ENCODE measurements around the gene ALOXE3.
"Not testable (repeated sequence)": the region's sequence is repeated elsewhere in the genome, so short reads cannot be mapped to it uniquely, and the experiment has no call there.

ALOXE3 gene

DNA sequence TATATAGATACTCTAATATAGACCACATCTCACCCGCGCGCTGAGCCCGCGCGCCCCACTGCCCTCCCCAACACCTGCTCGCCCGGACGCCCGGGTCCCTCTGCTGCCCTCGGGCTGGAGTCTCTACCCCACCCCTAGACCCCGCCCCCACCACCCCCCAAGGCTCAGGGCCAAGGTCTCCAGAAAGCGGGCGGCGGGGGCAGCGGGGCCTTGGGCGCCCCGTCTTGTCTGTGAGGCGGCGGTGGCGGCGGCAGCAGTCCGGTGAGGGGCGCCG is 3.0 kb upstream of the ALOXE3 start:
- DNase-seq: no peak

DNA sequence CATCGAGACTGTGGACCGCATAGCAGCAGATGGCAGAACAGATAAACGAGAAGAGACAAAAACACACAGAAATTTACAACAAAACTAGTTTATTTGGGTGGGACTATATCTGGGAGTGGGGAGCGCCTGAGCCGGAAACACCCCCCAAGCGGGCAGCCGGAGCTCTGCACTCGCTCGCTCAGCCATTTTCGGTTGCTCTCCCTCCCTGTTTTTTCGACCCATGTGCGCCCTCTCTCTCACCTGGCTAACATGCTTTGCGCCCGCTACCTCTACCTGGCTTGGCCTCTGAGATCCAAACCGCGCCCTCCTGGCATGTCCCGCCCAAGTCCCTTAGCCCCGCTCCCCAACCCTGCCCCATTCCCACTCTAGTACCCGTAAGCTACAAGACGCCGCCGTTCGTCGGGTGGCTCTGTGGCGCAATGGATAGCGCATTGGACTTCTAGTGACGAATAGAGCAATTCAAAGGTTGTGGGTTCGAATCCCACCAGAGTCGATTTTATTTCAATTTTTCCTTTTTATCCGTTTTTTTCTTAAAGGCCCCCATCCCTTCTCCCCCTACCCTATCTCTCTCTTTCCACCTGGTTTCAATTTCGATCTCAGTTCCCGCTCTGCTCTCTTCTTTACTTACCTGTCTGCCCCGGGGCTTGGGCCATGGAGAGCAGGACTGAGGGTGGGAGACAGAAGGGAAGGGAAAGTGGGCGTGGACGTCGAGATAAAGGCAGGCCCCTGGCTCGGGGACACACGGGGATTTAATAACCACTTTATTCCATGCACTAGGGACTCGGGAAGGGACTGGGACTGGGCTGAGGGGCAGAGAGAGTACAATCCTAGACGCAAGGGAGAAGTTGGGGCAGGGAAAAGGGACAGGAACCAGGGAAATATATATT is 2.4 kb upstream of the ALOXE3 start:
- DNase-seq: no peak

DNA sequence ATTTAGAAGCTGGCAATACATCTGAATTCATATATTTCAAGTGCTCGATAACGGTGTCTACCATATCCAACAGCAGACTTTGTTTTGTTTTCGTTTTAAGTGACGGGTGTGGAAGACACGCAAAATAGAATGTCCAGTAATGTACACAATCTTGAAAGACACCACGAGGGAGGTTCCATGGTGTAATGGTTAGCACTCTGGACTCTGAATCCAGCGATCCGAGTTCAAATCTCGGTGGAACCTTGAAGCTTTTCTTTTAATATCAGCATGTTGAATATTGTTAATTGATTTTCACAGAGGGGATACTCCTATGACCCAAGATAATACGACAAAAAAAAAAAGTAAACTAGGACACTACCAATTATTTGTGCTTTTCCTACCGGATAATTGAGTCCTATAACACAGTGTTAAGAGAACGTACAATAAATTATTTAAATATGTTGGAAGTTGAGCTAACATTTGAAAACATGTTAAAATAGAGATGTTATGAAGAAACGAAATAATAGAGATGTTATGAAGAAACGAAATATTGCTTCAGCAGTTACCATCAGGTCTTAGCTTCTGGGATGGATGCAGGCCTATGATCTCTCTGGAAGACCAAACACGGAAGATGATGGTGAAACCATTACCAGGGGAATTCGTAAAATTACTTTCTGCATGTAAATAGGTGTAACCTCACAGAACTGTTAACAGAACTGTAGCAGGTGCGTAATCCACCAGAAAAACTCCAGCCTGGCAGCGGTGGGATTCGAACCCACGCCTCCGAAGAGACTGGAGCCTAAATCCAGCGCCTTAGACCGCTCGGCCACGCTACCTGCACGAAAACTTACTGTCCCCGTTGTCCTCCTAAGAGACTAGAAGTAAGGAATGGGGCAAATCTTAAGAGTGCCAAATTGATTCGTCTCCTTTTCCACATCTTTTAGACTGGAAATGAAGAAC is 1.5 kb upstream of the ALOXE3 start:
- peak; percentile 91 for DNase-seq

DNA sequence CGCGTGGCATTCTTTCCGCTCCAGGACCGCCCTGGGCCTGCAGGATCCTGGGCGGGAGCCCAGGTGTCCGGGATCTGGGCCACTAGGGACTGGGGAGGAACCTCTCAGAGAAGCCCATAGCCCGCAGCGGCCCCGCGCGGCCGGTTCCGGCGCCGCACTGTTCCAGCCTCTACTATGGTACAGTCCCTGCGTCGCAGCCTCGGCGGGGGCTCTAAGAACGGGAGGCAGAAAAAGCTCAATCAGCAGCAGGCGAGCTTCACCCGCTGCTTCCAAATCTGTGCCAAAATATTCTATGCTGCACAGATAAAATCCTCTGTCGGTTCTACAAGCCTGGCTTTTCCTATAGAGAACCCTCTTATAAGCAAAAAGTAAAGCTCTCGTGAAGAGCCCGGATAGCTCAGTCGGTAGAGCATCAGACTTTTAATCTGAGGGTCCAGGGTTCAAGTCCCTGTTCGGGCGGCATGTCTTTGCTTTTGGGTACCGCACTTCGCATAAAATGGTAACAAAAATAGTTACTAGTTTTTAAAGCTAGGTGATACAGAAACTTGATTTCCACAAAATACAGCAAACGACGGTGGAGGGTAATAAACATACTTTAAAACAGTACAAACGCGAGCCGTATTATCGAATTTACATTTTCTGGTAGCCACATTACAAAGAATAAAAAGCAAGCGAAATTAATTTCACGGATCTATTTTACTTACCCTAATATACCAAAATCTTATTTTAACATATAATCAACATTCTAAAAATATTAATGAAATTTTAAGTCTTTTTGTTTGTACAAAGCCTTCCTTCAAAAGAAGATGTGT is 661 bp upstream of the ALOXE3 start:
- peak; percentile 87 for DNase-seq

DNA sequence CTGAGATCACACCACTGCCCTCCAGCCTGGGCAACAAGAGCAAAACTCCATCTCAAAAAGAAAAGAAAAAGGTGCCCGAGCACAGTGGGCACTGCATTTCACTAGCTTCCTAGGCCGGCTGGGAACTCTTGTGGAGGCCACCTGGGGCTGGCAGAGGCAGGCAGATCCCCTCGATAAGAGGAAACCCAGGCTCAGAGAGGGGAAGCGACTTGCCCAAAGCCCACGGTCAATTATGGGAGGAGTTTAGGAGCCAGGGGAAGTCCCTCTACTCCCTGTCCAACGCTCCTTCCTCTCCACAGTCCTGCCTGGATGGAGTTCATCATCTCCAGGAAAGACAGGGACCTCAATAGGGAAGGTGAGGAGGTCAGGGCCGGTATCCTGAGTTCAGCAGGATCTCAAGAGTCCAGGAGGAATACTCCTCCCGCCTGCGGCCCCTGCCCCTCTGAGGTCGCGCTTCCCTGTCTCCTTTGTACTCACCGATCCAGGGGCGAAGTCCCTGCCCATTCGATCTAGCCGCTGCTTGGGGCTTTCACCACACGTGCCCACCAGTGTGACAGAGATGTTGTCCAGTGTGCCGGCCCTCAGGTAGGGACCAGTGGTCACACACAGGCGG is 841 bp downstream of the ALOXE3 start:
- DNase-seq: no peak

DNA sequence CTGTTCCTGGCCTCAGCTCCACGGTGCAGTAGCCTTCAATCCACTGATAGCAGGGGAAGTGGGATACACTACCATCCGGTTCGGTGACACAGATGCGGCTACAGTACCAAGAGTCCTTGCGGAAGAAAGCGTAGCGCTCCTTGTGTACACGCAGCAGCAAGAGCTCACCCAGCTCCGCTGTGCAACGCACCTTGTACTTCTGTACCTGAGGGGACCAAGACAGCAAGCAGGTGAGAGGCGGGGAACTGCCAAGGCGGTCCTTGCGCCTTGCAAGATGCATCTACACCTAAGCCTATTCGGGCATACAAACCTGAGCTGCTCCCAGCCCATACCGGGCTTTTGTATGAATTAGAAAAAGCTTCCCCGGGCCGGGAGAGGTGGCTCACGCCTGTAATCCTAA is 1.5 kb downstream of the ALOXE3 start:
- no peak for DNase-seq

DNA sequence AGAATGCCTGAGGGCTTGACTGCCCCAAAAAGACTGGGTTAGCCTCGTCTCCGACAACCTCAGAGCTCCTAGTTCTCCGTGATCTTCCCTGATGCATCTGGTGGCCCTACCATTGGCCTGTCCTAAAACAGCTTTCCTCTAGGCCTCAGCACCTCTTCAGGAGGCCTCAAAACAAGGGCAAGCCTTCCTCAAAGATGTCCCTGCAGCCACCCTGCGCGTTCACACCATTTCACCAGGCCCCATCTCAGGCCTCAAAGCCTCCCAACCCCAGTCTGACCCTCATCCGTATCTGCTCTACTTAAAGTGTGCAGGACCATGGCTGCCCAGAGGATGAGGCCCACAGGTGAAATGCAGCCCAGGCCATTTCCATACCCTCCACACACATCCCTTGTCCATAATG is 7.4 kb downstream of the ALOXE3 start:
- DNase-seq: no peak

DNA sequence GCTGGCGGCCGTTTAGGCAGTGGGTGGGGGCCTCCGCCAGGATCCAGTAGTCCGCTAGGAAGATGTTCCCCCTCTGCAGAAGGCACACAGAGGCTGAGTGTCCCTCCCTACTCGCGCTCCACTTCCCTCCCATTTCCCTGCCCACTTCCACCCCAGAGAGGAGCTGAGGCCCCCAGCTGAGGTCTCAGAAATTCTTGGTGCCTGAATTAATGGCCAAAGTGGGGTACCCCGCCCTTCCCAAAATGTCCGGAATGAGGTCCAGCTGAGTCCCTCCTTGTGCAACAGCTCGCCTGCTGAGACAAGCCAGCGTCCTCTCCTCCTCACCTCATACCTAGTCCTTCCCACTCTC is 7.9 kb downstream of the ALOXE3 start:
- DNase-seq: no peak

DNA sequence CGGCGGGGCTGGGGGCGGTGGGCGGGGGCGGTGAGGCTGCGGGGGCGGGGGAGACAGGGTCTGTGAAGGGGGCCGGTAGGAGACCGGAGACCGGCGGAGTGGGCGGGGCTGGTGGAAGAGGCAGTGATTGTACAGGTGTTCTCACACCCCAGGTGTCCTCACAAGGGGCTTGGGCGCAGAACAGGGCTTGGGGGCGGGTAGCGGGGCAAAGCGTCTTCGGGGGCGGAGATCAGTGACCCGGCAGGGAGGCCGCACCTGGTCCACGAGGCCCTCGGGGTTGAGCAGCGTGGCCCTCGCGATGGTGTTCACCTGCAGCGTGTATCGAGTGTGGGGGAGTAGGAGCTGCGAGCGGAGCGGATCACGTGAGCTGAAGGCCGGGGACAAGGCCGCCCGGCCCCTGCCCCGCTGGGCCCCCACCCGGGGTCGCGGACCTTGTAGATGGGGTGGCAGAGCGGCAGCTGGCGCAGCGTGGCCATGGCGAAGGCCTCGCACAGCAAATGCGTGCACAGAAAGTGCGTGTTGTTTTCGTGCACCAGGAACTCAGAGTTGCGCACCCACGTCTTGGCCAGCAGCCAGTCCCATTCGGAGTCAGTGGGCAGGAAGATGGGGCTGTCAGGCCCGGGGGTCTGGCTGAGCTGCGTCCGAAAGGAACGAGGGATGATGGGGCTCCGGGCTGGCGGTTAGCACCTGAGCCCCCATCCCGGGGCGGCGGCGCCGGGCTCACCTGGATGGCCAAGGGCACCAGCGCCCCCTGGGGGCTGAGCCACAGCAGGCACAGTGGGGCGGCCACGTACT is 8.5 kb downstream of the ALOXE3 start:
- DNase-seq: peak; percentile 77

DNA sequence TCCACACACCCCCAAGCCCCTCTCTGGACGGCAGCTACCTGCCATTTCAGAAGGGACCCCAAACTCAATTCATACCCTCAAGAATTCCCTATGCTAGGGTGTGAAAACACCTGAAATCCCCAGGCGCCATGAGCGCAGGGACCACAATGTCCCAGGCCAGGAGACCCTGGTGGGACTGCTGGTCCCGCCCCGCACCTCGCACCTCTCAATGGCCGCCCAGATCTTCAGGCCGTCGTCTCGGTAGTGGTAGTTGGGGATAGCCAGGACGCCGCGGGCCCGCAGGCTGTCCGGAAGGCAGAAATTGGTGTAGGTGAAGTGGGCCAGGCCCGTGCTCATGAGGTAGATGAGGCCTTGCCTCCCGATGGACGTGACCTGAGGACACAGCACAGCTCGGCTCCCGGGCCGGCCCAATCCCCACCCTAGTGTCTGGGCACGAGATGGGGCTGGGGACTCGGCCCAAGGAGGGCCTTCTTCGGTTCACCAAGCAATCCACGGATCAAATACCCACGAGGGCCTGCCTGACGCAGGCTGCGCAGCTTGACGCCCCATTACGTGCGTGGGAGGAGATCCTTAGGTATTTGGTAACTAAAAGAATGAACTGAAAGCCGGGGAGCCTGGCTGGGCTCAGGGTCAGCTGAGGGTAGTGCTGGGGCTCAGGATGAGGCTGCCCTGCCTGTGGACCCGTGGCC is 9.2 kb downstream of the ALOXE3 start:
- no peak for DNase-seq

DNA sequence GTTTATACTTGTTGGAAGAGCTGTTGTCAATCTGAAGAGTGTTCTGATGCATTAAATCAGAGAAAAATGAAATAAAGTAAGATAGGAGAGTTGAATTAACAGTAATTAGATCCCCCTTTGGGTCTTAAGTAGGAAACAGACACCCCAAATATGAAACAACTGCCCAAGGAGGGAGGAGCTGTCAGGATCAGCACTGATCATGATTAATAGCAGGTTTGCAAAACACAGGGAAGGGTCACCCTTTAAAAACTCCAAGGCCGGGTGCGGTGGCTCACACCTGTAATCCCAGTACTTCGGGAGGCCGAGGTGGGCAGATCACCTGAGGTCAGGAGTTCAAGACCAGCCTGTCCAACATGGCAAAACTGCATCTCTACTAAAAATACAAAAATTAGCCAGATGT is 11.3 kb downstream of the ALOXE3 start:
- DNase-seq: not testable (repeated sequence)

DNA sequence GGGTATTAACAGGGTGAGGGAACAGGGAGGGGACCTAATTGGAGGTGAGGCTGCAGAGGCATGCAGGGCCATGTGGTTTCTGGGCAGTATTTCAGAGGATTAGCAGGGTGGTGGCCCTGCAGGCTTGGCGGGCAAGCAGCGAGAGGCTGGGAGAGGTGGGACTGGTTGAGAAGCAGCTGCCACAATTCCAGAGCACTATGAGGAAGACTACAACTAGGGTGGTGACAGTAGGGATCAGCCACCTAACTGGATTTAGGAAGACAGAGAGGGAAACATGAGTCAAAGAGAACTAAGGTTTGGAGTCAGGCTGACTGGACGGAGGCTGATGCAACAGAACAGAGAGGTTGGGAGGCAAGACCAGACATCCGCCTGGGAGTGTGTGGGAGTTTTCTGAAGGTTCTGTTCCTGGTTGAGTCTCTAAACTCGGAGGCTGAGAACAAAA is 12.3 kb downstream of the ALOXE3 start:
- no peak for DNase-seq

DNA sequence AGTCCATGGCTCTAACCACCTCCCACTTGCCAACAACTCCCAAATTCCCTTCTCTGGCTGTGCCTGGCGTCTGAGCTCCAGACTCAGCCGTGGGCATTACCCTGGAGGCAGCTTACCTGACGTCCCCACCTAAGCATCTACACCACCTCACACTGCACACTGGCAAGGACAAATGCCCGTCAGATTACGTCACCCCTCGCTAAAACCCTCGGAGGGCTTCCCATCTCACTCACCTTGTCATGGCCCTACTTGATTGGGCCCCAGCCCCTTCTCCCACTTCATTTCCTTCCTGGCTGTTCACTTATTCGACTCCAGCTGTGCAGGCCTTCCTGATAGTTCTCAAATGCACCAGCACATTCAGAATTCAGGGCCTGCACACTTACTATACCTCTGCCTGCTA is 13.4 kb downstream of the ALOXE3 start:
- DNase-seq: no peak

DNA sequence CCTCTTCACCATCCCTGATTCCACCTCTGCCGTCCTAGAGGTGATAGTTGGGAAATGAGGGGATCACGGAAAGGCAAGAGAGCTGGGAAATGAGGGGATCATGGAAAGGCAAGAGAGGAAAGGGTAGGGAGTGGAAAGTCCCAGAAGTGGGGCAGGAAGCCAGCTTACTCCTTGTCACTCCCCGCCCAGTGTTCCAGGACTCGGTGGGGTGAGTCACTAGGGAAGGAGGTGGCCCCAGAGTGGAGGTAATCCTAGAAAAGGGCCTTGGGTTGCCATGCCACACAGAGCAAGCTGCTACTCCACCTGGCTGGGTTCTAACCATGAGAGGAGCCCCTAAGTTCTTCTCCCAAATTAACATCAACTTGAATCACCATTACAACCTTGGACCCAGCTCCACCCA is 14.8 kb downstream of the ALOXE3 start:
- DNase-seq: no peak

DNA sequence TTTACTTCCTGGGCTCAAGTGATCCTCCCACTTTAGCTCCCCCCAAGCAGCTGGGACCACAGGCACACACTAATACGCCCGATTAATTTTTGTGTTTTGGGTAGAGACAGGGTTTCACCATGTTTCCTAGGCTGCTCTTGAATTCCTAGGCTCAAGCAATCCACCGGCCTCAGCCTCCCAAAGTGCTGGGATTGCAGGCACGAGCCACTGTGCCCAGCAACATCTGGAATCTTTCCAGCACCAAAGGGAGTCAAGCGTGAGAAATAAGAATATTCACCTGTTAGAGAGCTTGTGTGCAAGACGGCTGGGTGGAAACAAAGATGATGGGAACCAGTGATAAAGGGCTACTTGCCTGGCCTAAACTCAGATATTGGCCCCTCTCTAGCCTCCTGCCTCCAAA is 16.6 kb downstream of the ALOXE3 start:
- no peak for DNase-seq

DNA sequence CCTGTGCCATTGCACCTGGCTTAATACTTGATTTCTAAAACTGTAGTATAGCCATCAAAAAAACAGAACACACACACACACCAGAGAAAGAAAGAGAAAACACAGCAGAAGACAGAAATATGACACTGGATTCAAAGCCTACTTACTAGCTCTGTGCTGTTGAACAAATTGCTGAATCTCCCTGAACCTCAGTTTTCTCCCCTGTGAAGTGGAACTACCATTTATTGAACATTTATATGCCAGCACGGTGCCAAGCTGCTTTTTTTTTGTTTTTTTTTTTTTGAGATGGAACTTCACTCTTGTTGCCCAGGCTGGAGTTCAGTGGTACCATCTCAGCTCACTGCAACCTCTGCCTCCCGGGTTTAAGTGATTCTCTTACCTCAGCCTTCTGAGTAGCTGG is 17.6 kb downstream of the ALOXE3 start:
- DNase-seq: no peak

DNA sequence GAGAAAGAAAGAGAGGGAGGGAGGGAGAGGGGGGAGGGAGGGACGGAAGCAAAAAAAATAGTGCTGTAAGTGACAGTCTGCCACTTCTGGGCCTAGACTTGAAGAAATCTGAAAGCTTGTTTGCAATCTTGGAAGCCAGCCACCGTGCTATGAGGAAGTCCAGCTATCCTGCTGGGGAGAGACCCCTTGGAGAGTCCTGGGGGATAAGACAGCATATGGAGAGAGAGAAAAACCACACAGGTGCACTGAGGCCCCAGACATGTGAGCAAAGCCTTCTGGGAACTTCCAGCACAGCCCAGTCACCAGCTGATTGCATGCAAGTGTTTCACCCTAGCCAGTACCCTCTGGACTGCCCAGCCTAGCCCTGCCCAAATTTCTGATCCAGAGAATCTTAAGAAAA is 18.2 kb downstream of the ALOXE3 start:
- no peak for DNase-seq

DNA sequence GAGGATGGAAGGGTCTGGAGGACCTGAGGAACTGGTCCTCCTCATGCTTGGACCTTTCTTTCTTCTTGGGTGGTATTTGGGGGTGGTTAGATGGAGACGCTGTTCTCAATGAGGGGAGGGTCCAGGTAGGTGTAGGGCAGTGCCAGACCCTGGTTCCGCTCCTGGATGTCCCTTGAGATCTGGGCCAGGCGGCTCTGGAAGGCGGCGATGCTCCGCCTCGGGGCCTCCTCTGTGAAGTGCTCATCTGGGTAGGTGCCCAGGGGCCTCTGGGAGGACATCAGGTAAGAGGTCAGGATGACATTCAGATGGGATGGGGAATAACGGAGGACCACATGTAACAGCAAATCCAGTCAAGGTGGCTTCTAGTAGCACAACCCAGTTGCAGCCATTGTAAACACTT is 21.8 kb downstream of the ALOXE3 start:
- no peak for DNase-seq

DNA sequence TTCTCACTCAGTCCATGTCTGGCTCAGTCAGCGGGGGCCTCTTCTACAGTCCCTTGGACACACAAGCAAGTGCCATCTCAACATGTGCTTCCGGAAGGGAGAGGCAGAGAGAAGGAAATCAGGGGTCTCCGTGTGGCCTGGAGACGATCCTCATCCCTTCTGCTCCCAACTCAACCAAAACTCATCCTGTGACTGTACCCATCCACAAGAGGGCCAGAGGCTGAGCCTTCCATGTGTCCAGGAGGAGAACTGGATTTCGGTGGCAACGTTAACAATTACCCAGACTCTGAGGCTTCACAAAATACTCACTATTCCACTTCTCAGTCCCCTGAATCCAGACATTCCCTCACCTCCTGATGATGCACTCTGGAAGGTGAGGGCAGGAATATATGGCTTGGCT is 23.0 kb downstream of the ALOXE3 start:
- DNase-seq: no peak

DNA sequence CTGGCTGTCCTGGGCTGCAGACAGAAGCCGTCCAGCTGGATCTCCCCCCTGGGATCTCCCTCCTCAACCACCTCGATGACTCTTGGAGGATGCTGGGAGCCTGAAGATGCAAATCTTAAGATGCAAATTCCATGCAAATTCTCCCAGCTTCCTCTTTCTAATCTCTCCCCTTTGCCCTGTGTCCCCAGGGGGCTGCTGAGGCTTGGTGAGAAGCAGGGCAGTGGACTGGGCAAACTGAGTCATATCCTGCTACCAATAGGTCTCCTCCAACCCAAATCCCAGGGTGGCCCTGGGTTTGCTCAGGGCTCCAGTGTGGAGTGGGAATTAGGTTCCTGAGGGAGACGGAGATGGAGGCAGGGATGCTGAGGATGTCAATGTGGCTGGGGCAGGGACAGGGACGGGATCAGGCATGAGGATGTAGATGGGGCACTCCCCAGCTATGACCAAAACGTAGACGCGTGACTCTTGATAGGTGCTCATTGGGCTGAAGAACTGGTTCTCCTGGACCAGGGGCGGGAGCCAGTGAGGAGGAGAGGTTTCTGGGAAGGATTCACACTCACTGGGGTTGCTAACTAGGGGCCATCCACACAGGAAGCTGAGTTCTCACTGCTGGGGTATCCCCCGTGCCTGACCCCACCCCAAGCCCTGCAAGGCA is 27.2 kb downstream of the ALOXE3 start:
- no peak for DNase-seq

DNA sequence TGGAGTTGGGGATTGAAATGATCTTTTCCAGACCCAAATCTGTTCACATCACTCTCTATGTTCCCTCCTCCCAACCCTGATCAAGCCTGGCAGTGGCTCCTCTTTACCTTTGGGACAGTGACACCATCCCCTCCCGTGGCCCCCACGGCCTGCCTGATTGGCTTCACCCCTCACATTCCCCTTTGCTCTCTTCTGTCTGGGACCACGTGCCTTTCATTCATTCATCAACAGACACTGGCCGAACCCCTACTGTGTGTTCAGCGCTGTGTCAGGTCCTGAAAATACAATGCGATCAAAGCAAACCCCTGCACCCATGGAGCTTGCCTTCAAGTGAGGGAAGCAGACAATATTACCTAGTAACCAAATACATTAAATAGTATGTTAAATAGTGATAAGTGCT is 28.6 kb downstream of the ALOXE3 start:
- no peak for DNase-seq

Measured in central memory CD4-positive, alpha-beta T cell (primary cell).